Stomach (tissue), 9 donors: ENCODE measurements around the gene PEAK3. TPM values are rescaled to one million over a fixed set of nuclear protein-coding genes. Genes with fewer than 3 reads are reported as not detected.

Experiments
- DNase-seq, 2 donors: peaks; one replicate each; pipeline versions ENCODE4 v3.0.0 to v3.0.0-alpha.2; 2013 to 2019
- H3K27ac ChIP-seq, 5 donors: fragments of 200-600 bp in 4 of 5; sonication (generic) in 4 of 5; one replicate each; pipeline ENCODE4 v1.5.1; 2013 to 2019; ENCODE audit warnings: mild to moderate bottlenecking in 1 of 5, moderate library complexity in 1 of 5
- H3K27me3 ChIP-seq, 3 donors: fragments of 200-600 bp; sonication (generic); one replicate each; pipeline ENCODE4 v1.5.1; 2017 to 2019; ENCODE audit warnings: mixed run types in 1 of 3
- H3K36me3 ChIP-seq, 4 donors: fragments of 200-600 bp; sonication (generic); 1 replicate in 3 of 4; 2 replicates in 1 of 4; pipeline ENCODE4 v1.5.1; 2016 to 2019
- H3K4me1 ChIP-seq, 4 donors: fragments of 200-600 bp; sonication (generic); one replicate each; pipeline ENCODE4 v1.5.1; 2016 to 2019
- H3K4me3 ChIP-seq, 4 donors: fragments of 200-600 bp; sonication (generic) in 3 of 4; one replicate each; pipeline ENCODE4 v1.5.1; 2016 to 2019; ENCODE audit warnings: mild to moderate bottlenecking in 1 of 4
- H3K9me3 ChIP-seq, 4 donors: fragments of 200-600 bp; sonication (generic); one replicate each; pipeline ENCODE4 v1.5.1; 2016 to 2019
- EP300 ChIP-seq: sonication (generic); formaldehyde crosslinking; IDR thresholded peaks from one replicate; pipeline ENCODE4 v1.6.1; 2017; ENCODE audit warnings: antibody characterized with exemption
- POLR2A ChIP-seq, 4 donors: fragments of 450-650 bp; IDR thresholded peaks; one replicate each; pipeline ENCODE4 v1.6.1; 2016; ENCODE audit warnings: antibody characterized with exemption in 4 of 4, control low read depth in 2 of 4, mild to moderate bottlenecking in 1 of 4, moderate library complexity in 1 of 4
- POLR2AphosphoS5 ChIP-seq, 3 donors: sonication (generic); formaldehyde crosslinking; IDR thresholded peaks; one replicate each; pipeline ENCODE4 v1.6.1; 2016; ENCODE audit warnings: antibody characterized with exemption in 3 of 3
- WGBS, 5 donors: extraction: QIAGEN DNeasy Blood & Tissue Kit in 3 of 5; methylation state at CpG; one replicate each; pipeline versions ENCODE4 v1.1.5 to v1.1.7; 2013 to 2018; 5-methylcytosine and 5-hydroxymethylcytosine counted together
- intact Hi-C: fragments of 100-400 bp; cut with DNase I; formaldehyde crosslinking; loops from one replicate; pipeline ENCODE4 v1.15.1; 2023; ENCODE audit warnings: low total_unique reads
- polyA plus RNA-seq, 3 donors: library from polyadenylated mRNA; stranded (reverse); fragments of 200-250 nt; gene quantifications; one replicate each; pipeline ENCODE4 v1.2.3, GENCODE V29; 2013
- total RNA-seq, 5 donors: library from RNA; depleted of rRNA; stranded (reverse); fragments of >200 nt; gene quantifications; one replicate each; pipeline versions ENCODE4 v1.1.0 to v1.2.3, GENCODE V29; 2014 to 2016
- TF ChIP-seq, protein P1 (sequence below), 7 experiments: fragments of 450-650 bp in 4 of 7; fragments of 200-600 bp in 3 of 7; sonication (generic) in 3 of 7; IDR thresholded peaks; one replicate each; pipeline ENCODE4 v1.5.1; 2016 to 2019; ENCODE audit warnings: antibody characterized with exemption in 7 of 7, control low read depth in 2 of 7, mild to moderate bottlenecking in 1 of 7
- donor health status: healthy with polysubstance abuse.
- donor health status: Bipolar disorder and iron deficiency.
- donor health status: healthy.

Gene PEAK3
- total and polyA plus RNA-seq, 8 donors: 0.15 to 1.4 (median 0.59) TPM; not detected in 4

DNA sequence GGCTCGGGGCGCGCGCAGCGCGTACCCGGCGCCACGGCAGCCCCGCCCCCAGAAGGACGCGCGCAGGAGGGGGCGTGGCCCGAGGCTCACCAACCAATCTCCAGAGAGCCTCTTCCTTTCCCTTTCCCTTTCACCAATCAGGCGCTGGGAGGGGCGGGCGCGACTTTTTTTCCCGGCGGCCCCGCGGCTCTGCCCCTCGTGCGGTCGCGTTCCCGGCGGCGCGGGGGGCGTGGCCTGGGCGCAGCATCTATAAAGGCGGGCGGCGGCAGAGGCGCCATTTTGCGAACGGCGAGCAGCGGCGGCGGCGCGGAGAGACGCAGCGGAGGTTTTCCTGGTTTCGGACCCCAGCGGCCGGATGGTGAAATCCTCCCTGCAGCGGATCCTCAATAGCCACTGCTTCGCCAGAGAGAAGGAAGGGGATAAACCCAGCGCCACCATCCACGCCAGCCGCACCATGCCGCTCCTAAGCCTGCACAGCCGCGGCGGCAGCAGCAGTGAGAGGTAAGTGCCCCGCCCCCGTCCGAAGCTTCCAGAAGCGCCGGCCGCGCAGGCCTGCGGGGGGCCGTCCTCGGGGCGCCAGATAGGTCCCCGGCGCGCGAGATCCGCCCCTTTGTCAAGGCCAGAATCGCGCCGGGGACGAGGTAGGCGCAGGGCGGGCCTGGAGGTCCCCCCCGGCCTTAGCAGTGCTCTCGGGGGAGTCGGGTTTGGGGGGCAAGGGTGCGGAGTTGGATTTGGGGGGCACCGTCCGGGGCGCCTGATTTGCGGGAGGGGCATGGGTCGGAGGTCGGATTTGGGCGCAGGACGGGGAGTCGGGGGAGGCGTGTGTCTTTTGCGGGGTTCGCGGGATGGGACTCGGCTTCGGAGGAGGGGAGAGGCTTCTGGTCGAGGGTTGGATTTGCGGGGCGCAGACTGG, 12.5 kb downstream of the PEAK3 start:
- H3K9me3 ChIP-seq: no peaks in the 10 kb centered on the region
- no peaks in the 10 kb centered on the region for H3K27me3 ChIP-seq
- H3K36me3 ChIP-seq: peaks cover 13 to 23% (median 21%) of the 10 kb centered on the region in 4 donors
- H3K27ac ChIP-seq: peak overlapping the region; percentile 96 to 99 (median 98)
- peak overlapping the region; percentile 97 to 100 (median 99) for H3K4me3 ChIP-seq
- DNase-seq: peak; percentile 98 to 99
- peaks cover 38 to 78% (median 58%) of the 10 kb centered on the region in 4 donors for H3K4me1 ChIP-seq
- intact Hi-C loops: loop anchor here (5.0 kb wide), 1 partner anchor 37 kb away; no protein-coding TSS in a partner anchor
- TF ChIP-seq EP300 (no peak), POLR2A (IDR thresholded peaks at IDR 0.05) (peak in 2 of 4 donors; percentile 96 to 98), POLR2AphosphoS5 (IDR thresholded peaks at IDR 0.05) (peak; percentile 98 to 100 (median 100))
- TF ChIP-seq, protein P1, sequence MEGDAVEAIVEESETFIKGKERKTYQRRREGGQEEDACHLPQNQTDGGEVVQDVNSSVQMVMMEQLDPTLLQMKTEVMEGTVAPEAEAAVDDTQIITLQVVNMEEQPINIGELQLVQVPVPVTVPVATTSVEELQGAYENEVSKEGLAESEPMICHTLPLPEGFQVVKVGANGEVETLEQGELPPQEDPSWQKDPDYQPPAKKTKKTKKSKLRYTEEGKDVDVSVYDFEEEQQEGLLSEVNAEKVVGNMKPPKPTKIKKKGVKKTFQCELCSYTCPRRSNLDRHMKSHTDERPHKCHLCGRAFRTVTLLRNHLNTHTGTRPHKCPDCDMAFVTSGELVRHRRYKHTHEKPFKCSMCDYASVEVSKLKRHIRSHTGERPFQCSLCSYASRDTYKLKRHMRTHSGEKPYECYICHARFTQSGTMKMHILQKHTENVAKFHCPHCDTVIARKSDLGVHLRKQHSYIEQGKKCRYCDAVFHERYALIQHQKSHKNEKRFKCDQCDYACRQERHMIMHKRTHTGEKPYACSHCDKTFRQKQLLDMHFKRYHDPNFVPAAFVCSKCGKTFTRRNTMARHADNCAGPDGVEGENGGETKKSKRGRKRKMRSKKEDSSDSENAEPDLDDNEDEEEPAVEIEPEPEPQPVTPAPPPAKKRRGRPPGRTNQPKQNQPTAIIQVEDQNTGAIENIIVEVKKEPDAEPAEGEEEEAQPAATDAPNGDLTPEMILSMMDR (IDR thresholded peaks at IDR 0.05): peak in 1 of 7 experiments; percentile 27
- WGBS, 5 donors: 0 to 1% (median 0%) methylated on average over 49 to 103 of the region's 103 CpGs

DNA sequence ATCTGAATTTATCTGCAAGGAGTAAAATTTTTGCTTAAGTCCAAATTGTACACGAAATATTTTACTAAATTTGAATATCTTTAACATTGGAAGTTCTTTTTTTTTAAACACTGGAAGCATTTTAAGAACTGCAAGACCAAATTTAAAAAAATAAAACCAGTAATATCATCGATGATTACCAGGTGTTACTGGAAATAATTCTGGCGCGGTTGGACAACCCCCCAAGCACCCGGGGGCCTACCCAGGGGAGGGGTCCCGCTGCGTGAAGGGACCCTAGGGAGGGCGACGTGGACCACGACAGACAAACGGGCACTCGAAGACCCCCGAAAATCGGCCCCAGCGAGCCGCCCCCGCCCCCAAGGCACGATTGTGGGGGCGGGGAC, 13.1 kb downstream of the PEAK3 start:
- TF ChIP-seq EP300: no peak
- TF ChIP-seq POLR2A (IDR thresholded peaks at IDR 0.05): no peak
- TF ChIP-seq, protein P1 (IDR thresholded peaks at IDR 0.05): no peak
- no peak for TF ChIP-seq POLR2AphosphoS5 (IDR thresholded peaks at IDR 0.05)
- no peak for DNase-seq
- H3K27me3 ChIP-seq: no peaks in the 10 kb centered on the region
- H3K36me3 ChIP-seq: peaks cover 13 to 23% (median 21%) of the 10 kb centered on the region in 4 donors
- H3K27ac ChIP-seq: peak overlapping the region; percentile 77 to 99 (median 98)
- intact Hi-C loops: no loop called here
- no peaks in the 10 kb centered on the region for H3K9me3 ChIP-seq
- peak overlapping the region; percentile 97 to 100 (median 99) for H3K4me3 ChIP-seq
- 1 to 4% (median 1%) methylated on average over 7 to 19 of the region's 19 CpGs for WGBS, 5 donors
- H3K4me1 ChIP-seq: peaks cover 36 to 72% (median 51%) of the 10 kb centered on the region in 4 donors

DNA sequence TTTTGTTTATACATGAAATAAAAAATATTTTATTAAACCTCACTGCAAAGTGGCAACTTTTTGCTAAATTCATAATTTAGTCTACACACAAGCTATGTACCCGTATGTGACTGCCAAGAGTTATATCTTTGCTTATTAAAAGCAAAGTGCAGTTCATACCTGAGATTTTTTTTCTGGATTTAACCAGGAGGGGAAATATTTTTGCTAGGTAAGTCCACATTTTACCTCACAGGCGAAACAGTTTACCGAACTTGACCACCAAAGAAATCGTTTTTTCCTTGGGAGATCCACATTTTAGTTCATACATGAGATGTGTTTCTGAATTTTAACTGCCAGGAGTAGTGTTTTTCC, 13.5 kb downstream of the PEAK3 start:
- DNase-seq: no peak
- Histone ChIP-seq H3K36me3 (peaks cover 13 to 23% (median 21%) of the 10 kb centered on the region in 4 donors), H3K9me3 (no peaks in the 10 kb centered on the region), H3K4me3 (peak overlapping the region; percentile 97 to 100 (median 99)), H3K4me1 (peaks cover 32 to 68% (median 47%) of the 10 kb centered on the region in 4 donors), H3K27me3 (no peaks in the 10 kb centered on the region), H3K27ac (peak overlapping the region in 3 of 5 donors; percentile 96 to 99 (median 99))
- TF ChIP-seq, protein P1 (IDR thresholded peaks at IDR 0.05): no peak
- no peak for TF ChIP-seq POLR2A (IDR thresholded peaks at IDR 0.05)
- no peak for TF ChIP-seq EP300
- no peak for TF ChIP-seq POLR2AphosphoS5 (IDR thresholded peaks at IDR 0.05)
- intact Hi-C loops: no loop called here
- 76 to 87% (median 83%) methylated on average over 4 of the region's 4 CpGs for WGBS, 5 donors

DNA sequence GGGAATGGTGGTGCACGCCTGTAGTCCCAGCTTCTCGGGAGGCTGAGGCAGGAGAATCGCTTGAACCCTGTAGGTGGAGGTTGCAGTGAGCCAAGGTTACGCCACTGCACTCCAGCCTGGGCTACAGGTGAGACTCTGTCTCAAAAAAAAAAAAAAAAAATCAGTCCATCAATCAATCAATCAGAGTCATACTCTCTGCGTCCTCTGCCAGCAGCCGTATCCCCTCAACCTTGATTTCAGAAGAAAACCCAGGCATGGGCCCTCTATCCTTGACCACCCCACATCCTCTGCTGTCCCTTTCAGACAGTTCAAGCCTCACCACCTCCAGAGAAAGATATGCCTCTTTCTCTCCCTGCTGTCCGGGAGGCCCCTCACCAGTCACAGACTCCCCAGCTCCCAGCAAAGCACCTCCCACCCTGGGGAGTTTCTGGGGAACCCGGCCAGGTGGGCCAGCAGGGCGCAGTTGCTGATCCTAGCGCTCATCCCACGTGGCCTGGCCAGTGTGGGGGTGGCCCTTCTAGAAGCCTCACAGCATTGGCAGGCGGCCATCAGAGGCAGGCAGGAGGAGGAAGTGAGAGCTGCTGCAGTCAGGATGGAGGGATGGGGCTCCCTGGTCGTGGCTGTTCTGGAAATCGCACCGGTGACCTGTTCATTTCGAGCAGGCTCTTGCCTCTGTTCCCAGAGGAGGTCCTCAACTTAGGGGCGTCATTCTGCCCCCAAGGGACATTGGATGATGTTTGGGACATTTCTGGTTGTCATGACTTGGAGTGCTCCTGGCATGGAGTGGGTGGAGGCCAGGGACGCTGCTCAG, 15.6 kb downstream of the PEAK3 start:
- H3K4me3 ChIP-seq: no peak overlapping the region
- 43 to 48% (median 45%) methylated on average over 13 to 18 of the region's 18 CpGs for WGBS, 5 donors
- peak overlapping the region in 4 of 5 donors; percentile 19 to 64 (median 40) for H3K27ac ChIP-seq
- H3K9me3 ChIP-seq: no peaks in the 10 kb centered on the region
- peak; percentile 89 to 93 for DNase-seq
- peak in 2 of 3 donors; percentile 32 to 67 for TF ChIP-seq POLR2AphosphoS5 (IDR thresholded peaks at IDR 0.05)
- no peak for TF ChIP-seq POLR2A (IDR thresholded peaks at IDR 0.05)
- TF ChIP-seq EP300: no peak
- TF ChIP-seq, protein P1 (IDR thresholded peaks at IDR 0.05): no peak
- no peaks in the 10 kb centered on the region for H3K27me3 ChIP-seq
- H3K36me3 ChIP-seq: peaks cover 0 to 3% (median 2%) of the 10 kb centered on the region in 4 donors
- intact Hi-C loops: no loop called here
- peaks cover 12 to 48% (median 26%) of the 10 kb centered on the region in 4 donors for H3K4me1 ChIP-seq
